Stimulated activated CD8-positive, alpha-beta memory T cell treated with anti-CD3 and anti-CD28 coated beads, Interleukin-7, amount 100 ng/mL, for 1 hour (primary cell): ENCODE data around the gene MTG2.
"Not testable (repeated sequence)": the region's sequence is repeated elsewhere in the genome, so short reads cannot be mapped to it uniquely, and the experiment has no call there.

Experiments used
- DNase-seq, 2 donors: peaks; one replicate each; pipeline ENCODE4 v3.0.0-alpha.2; 2020; ENCODE audit warnings: low read depth in 2 of 2

Gene MTG2

GRCh38 chr20:62146019-62146755 lies 36.6 kb upstream of the MTG2 start:
- no peak for DNase-seq

GRCh38 chr20:62147125-62147524 lies 35.7 kb upstream of the MTG2 start:
- no peak for DNase-seq

- DNase-seq = no peak
These were observed 35.3 kb upstream of the MTG2 start for GRCh38 chr20:62147528-62147927.

GRCh38 chr20:62148383-62148782 lies 34.4 kb upstream of the MTG2 start:
- not testable (repeated sequence) for DNase-seq

GRCh38 chr20:62148908-62149314 lies 33.9 kb upstream of the MTG2 start:
- no peak for DNase-seq

- DNase-seq = no peak
These were observed 33.1 kb upstream of the MTG2 start for GRCh38 chr20:62149532-62150309.

GRCh38 chr20:62150310-62150575 lies 32.6 kb upstream of the MTG2 start:
- no peak for DNase-seq

GRCh38 chr20:62151225-62151624 lies 31.6 kb upstream of the MTG2 start:
- DNase-seq = no peak

GRCh38 chr20:62151835-62152364 lies 30.9 kb upstream of the MTG2 start:
- no peak for DNase-seq

GRCh38 chr20:62155428-62156253 lies 27.2 kb upstream of the MTG2 start:
- DNase-seq = no peak

- no peak for DNase-seq
These were observed 26.6 kb upstream of the MTG2 start for GRCh38 chr20:62156254-62156556.

GRCh38 chr20:62156592-62157386 lies 26.0 kb upstream of the MTG2 start:
- DNase-seq = peak; percentile 43 to 52

- DNase-seq = no peak
These were observed 25.3 kb upstream of the MTG2 start for GRCh38 chr20:62157387-62158087.

- DNase-seq = no peak
These were observed 24.8 kb upstream of the MTG2 start for GRCh38 chr20:62158088-62158400.

GRCh38 chr20:62158541-62158940 lies 24.3 kb upstream of the MTG2 start:
- no peak for DNase-seq

GRCh38 chr20:62159052-62159451 lies 23.8 kb upstream of the MTG2 start:
- DNase-seq = no peak

- no peak for DNase-seq
These were observed 23.0 kb upstream of the MTG2 start for GRCh38 chr20:62159839-62160238.

GRCh38 chr20:62160253-62160652 lies 22.6 kb upstream of the MTG2 start:
- DNase-seq = no peak

- no peak for DNase-seq
These were observed 22.0 kb upstream of the MTG2 start for GRCh38 chr20:62160876-62161275.

GRCh38 chr20:62161347-62161746 lies 21.5 kb upstream of the MTG2 start:
- DNase-seq = no peak

GRCh38 chr20:62162765-62163484 lies 19.9 kb upstream of the MTG2 start:
- DNase-seq = no peak
